Muscle of leg (tissue), 11 donors: ENCODE measurements around the gene G0S2. TPM values are rescaled to one million over a fixed set of nuclear protein-coding genes. Genes with fewer than 3 reads are reported as not detected.

ENCODE experiments used
- DNase-seq: peaks from one replicate; pipeline ENCODE4 v3.0.0; 2013
- H3K27ac ChIP-seq: one replicate; pipeline ENCODE4 v1.5.1; 2013; ENCODE audit warnings: mild to moderate bottlenecking, low read length, control low read depth
- H3K27me3 ChIP-seq: one replicate; pipeline ENCODE4 v1.6.1; 2013; ENCODE audit warnings: low read length; ENCODE audit not compliant: control insufficient read depth, insufficient read depth
- H3K36me3 ChIP-seq: one replicate; pipeline ENCODE4 v1.6.1; 2013; ENCODE audit warnings: low read length; ENCODE audit not compliant: control insufficient read depth, insufficient read depth
- H3K4me1 ChIP-seq: one replicate; pipeline ENCODE4 v1.6.1; 2013; ENCODE audit warnings: low read length; ENCODE audit not compliant: control insufficient read depth, insufficient read depth
- H3K4me3 ChIP-seq: one replicate; pipeline ENCODE4 v1.5.1; 2013; ENCODE audit warnings: low read length, control low read depth
- H3K9me3 ChIP-seq: replicated peaks from 2 replicates; pipeline ENCODE4 v1.6.1; 2013; ENCODE audit warnings: low read depth, low read length; ENCODE audit not compliant: control insufficient read depth
- WGBS: methylation state at CpG from one replicate; pipeline ENCODE4 v1.1.5; 2013; ENCODE audit warnings: missing lambda C conversion rate; ENCODE audit not compliant: insufficient coverage; 5-methylcytosine and 5-hydroxymethylcytosine counted together
- polyA plus RNA-seq, 8 donors: library from polyadenylated mRNA; unstranded; fragments of 120-200 nt; gene quantifications; one replicate each; pipeline versions ENCODE4 v1.2.1 to v1.2.3, GENCODE V29; 2013; ENCODE audit warnings: inconsistent platforms in 1 of 8, low replicate concordance in 1 of 8; ENCODE audit not compliant: insufficient read length in 8 of 8, insufficient read depth in 1 of 8
- total RNA-seq: library from RNA; stranded (reverse); fragments of 120-200 nt; gene quantifications from one replicate; pipeline ENCODE4 v1.2.4, GENCODE V29; 2013

G0S2 gene
- total and polyA plus RNA-seq, 9 donors, result 2.7 to 12.5 (median 5.1) TPM

- no CpG with 5 or more reads among the region's 3 CpGs for WGBS
- DNase-seq, result no peak
- no peak overlapping the region for H3K4me3 ChIP-seq
These were observed 35.6 kb downstream of the G0S2 start for GRCh38 chr1:209710847-209711246.

DNA sequence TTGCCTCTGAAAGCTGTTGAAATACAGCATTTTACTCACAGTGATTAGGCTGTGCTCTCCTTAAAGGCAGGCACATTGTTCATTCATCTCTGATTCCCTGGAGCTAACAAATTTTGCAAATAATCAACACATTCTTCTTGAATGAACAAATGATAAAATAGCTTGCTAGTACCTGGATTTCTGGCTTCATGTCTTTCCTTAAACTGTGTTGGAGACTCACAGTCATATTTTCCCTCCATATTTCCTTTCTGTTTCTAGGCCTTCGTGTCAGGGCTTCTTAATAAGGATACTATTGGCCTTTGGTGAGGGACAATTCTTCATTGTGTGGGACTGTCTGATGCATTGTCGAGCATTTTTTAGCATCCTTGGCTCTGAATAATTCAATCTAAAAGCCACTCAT, 39.1 kb downstream of the G0S2 start:
- WGBS, result 70% methylated on average over 2 of the region's 2 CpGs
- Histone ChIP-seq H3K9me3 (no peaks in the 10 kb centered on the region), H3K27ac (no peak overlapping the region), H3K4me3 (no peak overlapping the region), H3K36me3 (no peaks in the 10 kb centered on the region), H3K4me1 (no peaks in the 10 kb centered on the region), H3K27me3 (no peaks in the 10 kb centered on the region)
- no peak for DNase-seq

More at GRCh38 chr1:209710847-209711246, 35.6 kb downstream of the G0S2 start:
- Histone ChIP-seq H3K36me3 (no peaks in the 10 kb centered on the region), H3K27ac (no peak overlapping the region), H3K4me1 (no peaks in the 10 kb centered on the region), H3K27me3 (peaks cover 2% of the 10 kb centered on the region), H3K9me3 (no peaks in the 10 kb centered on the region)

GRCh38 chr1:209715314-209715713, 40.1 kb downstream of the G0S2 start:
- Histone ChIP-seq H3K36me3 (no peaks in the 10 kb centered on the region), H3K27me3 (no peaks in the 10 kb centered on the region), H3K9me3 (no peaks in the 10 kb centered on the region), H3K4me1 (no peaks in the 10 kb centered on the region), H3K4me3 (no peak overlapping the region), H3K27ac (no peak overlapping the region)
- no peak for DNase-seq

DNA sequence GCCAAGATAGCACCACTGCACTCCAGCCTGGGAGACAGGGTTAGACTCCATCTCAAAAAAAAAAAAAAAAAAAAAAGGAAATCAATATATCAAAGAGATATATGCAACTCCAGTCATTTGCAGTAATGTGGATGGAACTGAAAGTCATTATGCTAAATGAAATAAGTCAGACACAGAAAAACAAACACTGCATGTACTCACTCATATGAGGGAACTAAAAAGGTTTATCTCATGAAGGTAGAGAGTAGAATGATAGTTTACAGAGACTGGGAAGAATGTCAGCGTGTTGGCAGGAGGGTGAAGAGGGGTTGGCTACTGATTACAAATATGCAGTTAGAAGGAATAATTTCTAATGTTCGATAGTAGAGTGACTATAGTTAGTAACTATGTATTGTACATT, 42.6 kb downstream of the G0S2 start:
- H3K4me1 ChIP-seq, result no peaks in the 10 kb centered on the region
- H3K27ac ChIP-seq, result no peak overlapping the region
- WGBS, result 88% methylated on average over 1 of the region's 2 CpGs
- H3K27me3 ChIP-seq, result no peaks in the 10 kb centered on the region
- H3K4me3 ChIP-seq, result no peak overlapping the region
- DNase-seq, result no peak
- no peaks in the 10 kb centered on the region for H3K9me3 ChIP-seq
- no peaks in the 10 kb centered on the region for H3K36me3 ChIP-seq

GRCh38 chr1:209720326-209720725, 45.1 kb downstream of the G0S2 start:
- no peaks in the 10 kb centered on the region for H3K9me3 ChIP-seq
- no peak for DNase-seq
- 93% methylated on average over 3 of the region's 4 CpGs for WGBS
- H3K4me3 ChIP-seq, result no peak overlapping the region
- no peaks in the 10 kb centered on the region for H3K36me3 ChIP-seq
- no peaks in the 10 kb centered on the region for H3K27me3 ChIP-seq
- H3K27ac ChIP-seq, result no peak overlapping the region
- no peaks in the 10 kb centered on the region for H3K4me1 ChIP-seq

- no peak overlapping the region for H3K4me3 ChIP-seq
- H3K9me3 ChIP-seq, result no peaks in the 10 kb centered on the region
- H3K27me3 ChIP-seq, result no peaks in the 10 kb centered on the region
- no CpG with 5 or more reads among the region's 2 CpGs for WGBS
- no peaks in the 10 kb centered on the region for H3K36me3 ChIP-seq
- no peak overlapping the region for H3K27ac ChIP-seq
- DNase-seq, result no peak
- H3K4me1 ChIP-seq, result no peaks in the 10 kb centered on the region
These were observed 45.6 kb downstream of the G0S2 start for GRCh38 chr1:209720826-209721225.

DNA sequence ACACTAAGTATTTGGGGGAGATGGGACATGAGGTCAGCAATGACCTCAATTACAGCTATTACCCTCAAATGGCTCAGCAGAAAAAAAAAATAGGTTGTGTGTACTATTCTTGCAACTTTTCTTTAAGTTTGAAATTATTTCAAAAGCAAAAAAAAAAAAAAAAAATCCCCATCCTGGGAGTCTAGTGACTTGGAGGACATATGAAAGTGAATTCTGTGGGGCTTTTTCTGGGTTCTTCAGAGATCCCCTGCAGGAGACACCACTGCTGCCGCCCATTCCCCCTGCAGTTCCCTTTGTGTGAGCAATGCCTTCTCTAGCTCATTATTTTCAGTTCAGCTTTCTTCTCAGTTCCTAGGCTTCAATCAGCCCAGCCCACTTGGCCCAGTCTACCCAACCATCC, 46.1 kb downstream of the G0S2 start:
- H3K4me3 ChIP-seq, result no peak overlapping the region
- WGBS, result 90% methylated on average over 1 of the region's 1 CpG
- H3K4me1 ChIP-seq, result no peaks in the 10 kb centered on the region
- H3K9me3 ChIP-seq, result no peaks in the 10 kb centered on the region
- DNase-seq, result no peak
- H3K27me3 ChIP-seq, result no peaks in the 10 kb centered on the region
- H3K27ac ChIP-seq, result no peak overlapping the region
- no peaks in the 10 kb centered on the region for H3K36me3 ChIP-seq

DNA sequence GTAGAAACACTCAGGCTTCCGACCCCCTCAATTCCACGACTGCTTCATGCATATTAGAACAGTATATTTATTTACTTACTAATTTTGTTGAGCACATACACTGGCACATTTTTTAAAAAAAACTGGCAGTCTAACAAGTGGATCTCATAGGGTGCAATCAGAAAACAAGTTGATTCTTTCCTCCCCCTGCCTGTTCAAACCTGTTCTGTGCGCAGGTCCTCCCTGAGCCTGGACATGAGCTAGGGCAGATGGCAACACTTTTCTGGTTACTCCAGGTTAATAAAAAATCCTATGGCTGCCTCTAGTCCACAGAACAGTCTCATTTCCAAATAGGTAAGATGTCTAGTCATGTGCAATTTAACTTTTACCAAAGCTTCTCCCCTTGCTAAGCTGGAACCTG, 48.1 kb downstream of the G0S2 start:
- Histone ChIP-seq H3K4me1 (no peaks in the 10 kb centered on the region), H3K27ac (no peak overlapping the region), H3K9me3 (no peaks in the 10 kb centered on the region), H3K36me3 (no peaks in the 10 kb centered on the region), H3K4me3 (no peak overlapping the region), H3K27me3 (no peaks in the 10 kb centered on the region)
- no CpG with 5 or more reads among the region's 3 CpGs for whole genome bisulfite sequencing
- DNase-seq, result no peak

DNA sequence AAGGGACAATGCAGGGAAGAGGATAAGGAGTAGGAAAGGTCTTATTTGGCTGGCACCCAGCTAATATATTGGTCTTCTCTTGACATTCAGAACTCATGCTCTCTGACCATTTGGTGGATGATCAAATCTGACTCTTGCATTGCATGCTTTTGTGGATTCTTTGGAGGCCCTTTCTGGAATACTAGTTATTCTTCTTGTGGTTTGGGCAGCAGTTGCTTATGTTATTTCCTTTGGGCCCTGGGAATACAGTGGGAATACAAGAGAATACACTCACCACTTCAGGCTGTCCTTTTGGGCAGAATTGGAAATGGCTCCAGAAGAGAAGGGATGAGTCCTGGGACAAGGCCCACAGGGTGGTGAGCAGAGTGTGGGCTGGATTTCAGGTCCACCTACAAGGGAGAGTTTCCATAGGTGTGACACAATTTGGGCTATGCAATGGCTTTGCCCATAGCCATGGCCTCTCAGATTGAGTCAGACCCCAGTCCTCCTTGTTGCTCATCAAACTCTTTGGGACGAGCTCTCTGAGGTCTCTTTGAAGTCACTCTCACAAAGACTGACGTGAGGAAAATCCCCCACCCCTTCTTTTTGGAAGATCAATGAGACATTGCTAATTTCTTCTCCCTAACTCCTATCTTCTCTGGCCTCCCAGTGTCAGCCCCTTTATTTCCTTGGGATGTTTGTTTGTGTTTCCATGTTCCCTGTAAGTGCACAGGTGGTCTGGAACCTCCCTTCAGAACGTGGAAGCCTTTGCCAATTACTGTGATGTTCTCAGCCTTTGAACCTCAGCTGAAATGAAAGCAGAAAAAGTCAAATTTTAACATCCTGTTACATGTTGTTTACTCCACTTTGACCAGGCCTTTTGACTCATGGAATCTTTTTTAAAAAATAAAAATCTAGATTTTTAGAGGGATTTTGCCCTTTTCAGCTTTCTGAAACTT, 48.8 kb downstream of the G0S2 start:
- H3K9me3 ChIP-seq, result no peaks in the 10 kb centered on the region
- H3K27ac ChIP-seq, result no peak overlapping the region
- H3K27me3 ChIP-seq, result no peaks in the 10 kb centered on the region
- 63% methylated on average over 2 of the region's 3 CpGs for WGBS
- no peak overlapping the region for H3K4me3 ChIP-seq
- no peaks in the 10 kb centered on the region for H3K36me3 ChIP-seq
- no peak for DNase-seq
- H3K4me1 ChIP-seq, result no peaks in the 10 kb centered on the region
